ENCODE results near the gene TRAPPC1. TPM values are rescaled to one million over a fixed set of nuclear protein-coding genes. Genes with fewer than 3 reads are reported as not detected.
A peak's percentile ranks its signal among the peaks of the same experiment; 100 is the strongest.

The TRAPPC1 gene
- total RNA-seq, result 45.9 and 46.4 TPM in 2 replicates

GRCh38 chr17:7931709-7932482 lies at the start of gene TRAPPC1, which contains the start of gene CNTROB:
Gene TRAPPC1, minus strand, starts transcription at chr17:7931946. Its CDS starts 117 bp downstream, at chr17:7931829.
Gene CNTROB, plus strand, starts transcription at chr17:7932206. Its CDS starts 874 bp downstream, at chr17:7933080.

GRCh38 chr17:7929158-7930023 lies 2.4 kb downstream of the TRAPPC1 start, which contains the start of gene KCNAB3:
Gene KCNAB3, minus strand, starts transcription at chr17:7929856. Its CDS starts 421 bp downstream, at chr17:7929435.

GRCh38 chr17:7915611-7916384 lies 15.9 kb downstream of the TRAPPC1 start, which contains the start of gene RNF227:
Gene RNF227, minus strand, starts transcription at chr17:7916289. Its CDS starts 94 bp downstream, at chr17:7916195.

GRCh38 chr17:7888184-7888920 lies 43.4 kb downstream of the TRAPPC1 start, which contains the start of gene CHD3:
Gene CHD3, plus strand, starts transcription at chr17:7888789. Its CDS starts 212 bp downstream, at chr17:7889001.

Small RNA genes lying within 50 kb of the gene (small RNA-seq; reads per million reads assigned to genes)
- 5.8 reads per million, percentile 84 among the genes with 10 or more reads in this experiment for gene SCARNA21

Other genes with a start within 250 kb of the TRAPPC1 start
- 84.7 and 89.0 TPM in 2 replicates for gene TP53, start 244.5 kb downstream of the TRAPPC1 start, total RNA-seq
- gene WRAP53, start 243.5 kb downstream of the TRAPPC1 start, total RNA-seq, result 14.0 and 18.1 TPM in 2 replicates
- gene EFNB3, start 226.7 kb downstream of the TRAPPC1 start, total RNA-seq, result 0.36 and 0.53 TPM in 2 replicates
- 0.36 TPM in 1 of 2 replicates, not detected in the other for gene DNAH2, start 214.2 kb downstream of the TRAPPC1 start, total RNA-seq
- 5.3 and 8.9 TPM in 2 replicates for gene KDM6B, start 97.7 kb downstream of the TRAPPC1 start, total RNA-seq
- 6.5 and 32.5 TPM in 2 replicates for gene TMEM88, start 76.9 kb downstream of the TRAPPC1 start, total RNA-seq
- gene NAA38, start 74.4 kb downstream of the TRAPPC1 start, total RNA-seq, result 53.8 and 65.8 TPM in 2 replicates
- 10.1 and 13.9 TPM in 2 replicates for gene CYB5D1, start 73.9 kb downstream of the TRAPPC1 start, total RNA-seq
- gene CHD3, start 43.2 kb downstream of the TRAPPC1 start, total RNA-seq, result 87.8 and 102 TPM in 2 replicates
- gene RNF227, start 15.7 kb downstream of the TRAPPC1 start, total RNA-seq, result 0.80 and 2.2 TPM in 2 replicates
- gene KCNAB3, start 2.1 kb downstream of the TRAPPC1 start, total RNA-seq, result 0.72 and 1.2 TPM in 2 replicates
- gene CNTROB, start 260 bp upstream of the TRAPPC1 start, total RNA-seq, result 21.4 and 28.9 TPM in 2 replicates
- not detected in 2 replicates for gene GUCY2D, start 70.7 kb upstream of the TRAPPC1 start, total RNA-seq
- not detected in 2 replicates for gene ALOX15B, start 107.1 kb upstream of the TRAPPC1 start, total RNA-seq
- gene ALOX12B, start 155.8 kb upstream of the TRAPPC1 start, total RNA-seq, result not detected in 2 replicates
- gene ALOXE3, start 186.6 kb upstream of the TRAPPC1 start, total RNA-seq, result not detected in 2 replicates
- gene HES7, start 192.2 kb upstream of the TRAPPC1 start, total RNA-seq, result 0.53 and 1.0 TPM in 2 replicates
- gene PER1, start 220.5 kb upstream of the TRAPPC1 start, total RNA-seq, result 10.5 and 11.0 TPM in 2 replicates
- gene VAMP2, start 231.0 kb upstream of the TRAPPC1 start, total RNA-seq, result 5.1 and 6.6 TPM in 2 replicates
- 23.1 and 26.4 TPM in 2 replicates for gene TMEM107, start 244.4 kb upstream of the TRAPPC1 start, total RNA-seq